ENCODE measurements around the gene CALN1.

- TF ChIP-seq CTCF (IDR thresholded peaks at IDR 0.05) (no peak), POLR2A (IDR thresholded peaks at IDR 0.05) (no peak)
Observed at GRCh38 chr7:72298912-72299311, 113.2 kb downstream of the CALN1 start.
